HG03135 (cell line): ENCODE measurements around the gene FAAP20.

Experiments
- ATAC-seq: cut with Tn5 transposase; IDR thresholded peaks from one replicate; pipeline ENCODE4 v1.9.1; 2021; ENCODE audit warnings: mild to moderate bottlenecking, moderate library complexity; ENCODE audit not compliant: unreplicated experiment

Gene FAAP20

GRCh38 chr1:2180297-2181245 is 14.0 kb downstream of the FAAP20 start:
- no peak for ATAC-seq

- ATAC-seq, result no peak
These were observed 15.1 kb downstream of the FAAP20 start for GRCh38 chr1:2179283-2180013.

GRCh38 chr1:2178875-2179274 is 15.7 kb downstream of the FAAP20 start:
- no peak for ATAC-seq

- ATAC-seq, result no peak
These were observed 16.5 kb downstream of the FAAP20 start for GRCh38 chr1:2177946-2178538.

GRCh38 chr1:2177541-2177940 is 17.0 kb downstream of the FAAP20 start:
- no peak for ATAC-seq

GRCh38 chr1:2176615-2177014 is 18.0 kb downstream of the FAAP20 start:
- ATAC-seq, result no peak

GRCh38 chr1:2175681-2176454 is 18.7 kb downstream of the FAAP20 start:
- ATAC-seq, result no peak

GRCh38 chr1:2175055-2175414 is 19.5 kb downstream of the FAAP20 start:
- no peak for ATAC-seq

- no peak for ATAC-seq
These were observed 20.1 kb downstream of the FAAP20 start for GRCh38 chr1:2174348-2175054.

GRCh38 chr1:2173546-2174347 is 20.8 kb downstream of the FAAP20 start:
- no peak for ATAC-seq

GRCh38 chr1:2172551-2173146 is 21.9 kb downstream of the FAAP20 start:
- no peak for ATAC-seq

GRCh38 chr1:2172012-2172411 is 22.6 kb downstream of the FAAP20 start:
- ATAC-seq, result no peak

GRCh38 chr1:2170211-2170610 is 24.4 kb downstream of the FAAP20 start:
- ATAC-seq, result no peak

- ATAC-seq, result no peak
These were observed 25.3 kb downstream of the FAAP20 start for GRCh38 chr1:2169200-2169836.

- no peak for ATAC-seq
These were observed 26.0 kb downstream of the FAAP20 start for GRCh38 chr1:2168535-2168934.

GRCh38 chr1:2168090-2168489 is 26.5 kb downstream of the FAAP20 start:
- no peak for ATAC-seq

- ATAC-seq, result no peak
These were observed 27.9 kb downstream of the FAAP20 start for GRCh38 chr1:2166695-2167094.

GRCh38 chr1:2166254-2166653 is 28.3 kb downstream of the FAAP20 start:
- no peak for ATAC-seq

GRCh38 chr1:2165646-2166045 is 28.9 kb downstream of the FAAP20 start:
- no peak for ATAC-seq
